Gastrocnemius medialis (tissue), 4 donors: ENCODE measurements around the gene EIF4EBP2.

Source experiments
- CTCF ChIP-seq, 5 experiments: fragments of 450-650 bp in 3 of 5; fragments of 200-600 bp in 2 of 5; sonication (generic) in 2 of 5; IDR thresholded peaks in 4 of 5; conservative IDR thresholded peaks in 1 of 5; 1 replicate in 4 of 5; 2 replicates in 1 of 5; pipeline ENCODE4 v1.5.1; 2016 to 2019; ENCODE audit warnings: antibody characterized with exemption in 5 of 5, mild to moderate bottlenecking in 3 of 5, moderate library complexity in 3 of 5
- POLR2A ChIP-seq, 2 donors: fragments of 450-650 bp; IDR thresholded peaks; one replicate each; pipeline ENCODE4 v1.6.1; 2017; ENCODE audit warnings: antibody characterized with exemption in 2 of 2, mild to moderate bottlenecking in 2 of 2, moderate library complexity in 2 of 2

- no peak for TF ChIP-seq CTCF (IDR thresholded peaks at IDR 0.05 in 4 of 5, conservative IDR thresholded peaks at IDR 0.05 in 1 of 5)
- TF ChIP-seq POLR2A (IDR thresholded peaks at IDR 0.05) = no peak
These were observed 45.5 kb upstream of the EIF4EBP2 start for GRCh38 chr10:70358446-70358845.
